ENCODE data around the gene DCUN1D5.

Gene DCUN1D5

DNA sequence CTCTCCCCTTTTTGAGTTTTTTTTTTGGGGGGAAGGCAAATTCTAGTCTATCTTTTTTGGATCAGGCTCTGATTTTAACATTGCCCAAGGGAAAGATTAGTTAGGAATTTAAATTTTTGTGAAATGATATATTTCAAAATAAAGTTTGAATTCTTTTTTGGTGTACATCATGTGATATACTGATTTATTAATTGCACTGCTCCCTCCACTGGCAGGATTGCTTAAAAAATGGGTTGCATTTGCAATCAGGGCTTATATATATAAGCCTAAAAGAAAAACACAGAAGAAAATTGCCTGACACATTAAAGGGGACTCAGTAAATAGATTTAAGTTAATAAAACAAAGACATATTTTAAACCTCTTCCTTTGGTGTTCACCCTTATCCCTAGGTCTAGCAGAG is 18.4 kb upstream of the DCUN1D5 start:
- no peak overlapping the region for H3K4me3 ChIP-seq (ENCODE audit: low read depth, low read length)
- DNase-seq (ENCODE audit: low read depth), result no peak
- TF ChIP-seq POLR2A (IDR thresholded peaks at IDR 0.05; ENCODE audit: extremely low read depth, insufficient read length), result no peak
- TF ChIP-seq CTCF (IDR thresholded peaks at IDR 0.05; ENCODE audit: low read depth, low read length), result no peak
- TF ChIP-seq, protein P1, sequence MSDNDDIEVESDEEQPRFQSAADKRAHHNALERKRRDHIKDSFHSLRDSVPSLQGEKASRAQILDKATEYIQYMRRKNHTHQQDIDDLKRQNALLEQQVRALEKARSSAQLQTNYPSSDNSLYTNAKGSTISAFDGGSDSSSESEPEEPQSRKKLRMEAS (IDR thresholded peaks at IDR 0.05; ENCODE audit: low read depth, low read length), result no peak
- TF ChIP-seq MYC (IDR thresholded peaks at IDR 0.05; ENCODE audit: low read depth, low read length), result no peak

DNA sequence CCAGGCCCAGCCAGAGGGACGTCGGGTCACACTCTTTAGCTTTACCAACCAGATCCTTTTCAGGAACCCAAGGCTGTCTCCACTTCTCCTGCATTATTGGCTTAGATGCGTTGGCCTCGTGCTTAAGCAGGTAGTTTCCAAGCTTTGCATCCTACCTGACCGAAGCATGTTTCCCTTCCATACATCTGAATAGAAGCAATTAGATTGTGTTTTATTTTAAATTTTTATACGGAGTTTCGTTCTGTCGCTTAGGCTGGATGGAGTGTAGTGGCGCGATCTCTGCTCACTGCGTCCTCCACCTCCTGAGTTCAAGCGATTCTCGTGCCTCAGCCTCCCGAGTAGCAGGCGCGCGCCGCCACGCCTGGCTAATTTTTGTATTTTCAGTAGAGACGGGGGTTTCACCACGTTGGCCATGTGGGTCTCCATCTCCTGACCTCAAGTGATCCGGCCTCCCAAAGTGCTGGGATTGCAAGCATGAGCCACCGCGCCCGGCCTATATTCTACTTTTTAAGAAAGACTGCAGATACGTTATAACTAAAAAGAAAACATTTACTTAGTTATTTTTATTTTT is 17.9 kb upstream of the DCUN1D5 start:
- no peak for DNase-seq (ENCODE audit: low read depth)
- no peak for TF ChIP-seq POLR2A (IDR thresholded peaks at IDR 0.05; ENCODE audit: extremely low read depth, insufficient read length)
- TF ChIP-seq, protein P1 (IDR thresholded peaks at IDR 0.05; ENCODE audit: low read depth, low read length), result no peak
- no peak for TF ChIP-seq MYC (IDR thresholded peaks at IDR 0.05; ENCODE audit: low read depth, low read length)
- no peak for TF ChIP-seq CTCF (IDR thresholded peaks at IDR 0.05; ENCODE audit: low read depth, low read length)

DNA sequence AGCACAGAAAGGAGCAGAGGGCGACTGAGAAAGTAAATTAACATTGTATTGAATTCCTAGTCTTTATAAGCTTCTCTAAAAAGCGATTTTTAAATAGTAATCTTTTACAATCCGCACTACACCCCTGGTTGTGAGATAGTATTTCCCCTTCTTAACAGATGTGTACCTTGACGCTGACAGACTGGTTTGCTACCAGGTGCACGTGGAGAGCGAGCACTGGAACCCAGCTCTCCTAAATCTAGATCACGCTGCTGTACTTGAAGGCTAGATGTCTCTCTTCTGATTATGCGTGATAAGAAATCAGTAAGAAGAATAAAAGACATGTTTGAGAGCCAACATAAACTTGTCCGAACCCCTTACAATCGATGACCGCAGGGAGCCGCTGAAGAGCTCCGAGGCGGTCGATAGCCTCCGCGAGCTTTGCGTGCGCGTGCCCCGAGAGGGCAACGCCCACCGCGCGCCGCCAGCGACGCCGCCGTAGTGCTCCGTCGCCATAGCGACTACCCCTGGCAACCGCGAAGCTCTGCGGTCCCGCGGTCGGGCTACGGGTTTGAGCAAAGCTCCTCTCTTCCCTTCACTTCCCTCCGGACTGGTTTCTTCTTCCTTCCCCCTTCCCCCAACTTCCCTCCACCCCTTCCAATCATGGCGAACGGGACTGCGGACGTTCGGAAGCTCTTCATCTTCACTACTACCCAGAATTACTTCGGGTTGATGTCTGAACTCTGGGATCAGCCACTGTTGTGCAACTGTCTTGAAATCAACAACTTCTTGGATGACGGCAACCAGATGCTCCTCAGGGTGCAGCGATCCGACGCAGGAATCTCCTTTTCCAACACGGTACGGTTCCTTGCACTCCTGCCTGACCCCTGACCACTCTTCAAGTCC is 17.2 kb upstream of the DCUN1D5 start, which contains the start of gene DYNC2H1:
Gene DYNC2H1 (plus strand): TSS at position 494 of the 885 bp plus-strand sequence. CDS start 149 bp downstream, at position 643.
- peak within 1 kb of the TSS; percentile 81 for H3K4me3 ChIP-seq (ENCODE audit: low read depth, low read length)
- TF ChIP-seq POLR2A (IDR thresholded peaks at IDR 0.05; ENCODE audit: extremely low read depth, insufficient read length), result peak; percentile 48
- TF ChIP-seq, protein P1 (IDR thresholded peaks at IDR 0.05; ENCODE audit: low read depth, low read length), result peak; percentile 83
- TF ChIP-seq CTCF (IDR thresholded peaks at IDR 0.05; ENCODE audit: low read depth, low read length), result peak; percentile 61
- TF ChIP-seq MYC (IDR thresholded peaks at IDR 0.05; ENCODE audit: low read depth, low read length), result peak; percentile 76
- peak; percentile 94 for DNase-seq (ENCODE audit: low read depth)

More for the DNA sequence above, 17.9 kb upstream of the DCUN1D5 start:
- peak overlapping the region; percentile 81 for H3K4me3 ChIP-seq (ENCODE audit: low read depth, low read length)

DNA sequence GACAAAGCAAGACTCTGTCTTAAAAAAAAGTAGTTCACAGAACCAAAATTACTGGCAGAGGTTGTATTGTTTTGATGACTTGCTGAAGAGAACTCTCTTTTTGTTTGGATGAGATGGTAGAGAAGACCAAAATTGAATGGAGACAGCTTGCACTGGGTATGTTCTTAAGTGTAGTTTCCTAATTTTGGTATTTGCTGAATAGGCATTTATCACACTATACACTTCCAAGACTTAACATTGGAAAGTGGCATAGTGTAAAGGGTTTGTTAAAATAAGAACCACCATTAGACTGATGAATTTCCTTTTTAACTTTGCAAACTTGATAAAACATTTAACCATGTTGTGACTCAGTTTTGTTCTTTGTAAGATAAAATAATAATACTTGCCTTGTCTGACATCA is 5.3 kb upstream of the DCUN1D5 start:
- no peak for DNase-seq (ENCODE audit: low read depth)
- H3K4me3 ChIP-seq (ENCODE audit: low read depth, low read length), result no peak overlapping the region
- no peak for TF ChIP-seq POLR2A (IDR thresholded peaks at IDR 0.05; ENCODE audit: extremely low read depth, insufficient read length)
- TF ChIP-seq, protein P1 (IDR thresholded peaks at IDR 0.05; ENCODE audit: low read depth, low read length), result no peak
- no peak for TF ChIP-seq CTCF (IDR thresholded peaks at IDR 0.05; ENCODE audit: low read depth, low read length)
- TF ChIP-seq MYC (IDR thresholded peaks at IDR 0.05; ENCODE audit: low read depth, low read length), result no peak

DNA sequence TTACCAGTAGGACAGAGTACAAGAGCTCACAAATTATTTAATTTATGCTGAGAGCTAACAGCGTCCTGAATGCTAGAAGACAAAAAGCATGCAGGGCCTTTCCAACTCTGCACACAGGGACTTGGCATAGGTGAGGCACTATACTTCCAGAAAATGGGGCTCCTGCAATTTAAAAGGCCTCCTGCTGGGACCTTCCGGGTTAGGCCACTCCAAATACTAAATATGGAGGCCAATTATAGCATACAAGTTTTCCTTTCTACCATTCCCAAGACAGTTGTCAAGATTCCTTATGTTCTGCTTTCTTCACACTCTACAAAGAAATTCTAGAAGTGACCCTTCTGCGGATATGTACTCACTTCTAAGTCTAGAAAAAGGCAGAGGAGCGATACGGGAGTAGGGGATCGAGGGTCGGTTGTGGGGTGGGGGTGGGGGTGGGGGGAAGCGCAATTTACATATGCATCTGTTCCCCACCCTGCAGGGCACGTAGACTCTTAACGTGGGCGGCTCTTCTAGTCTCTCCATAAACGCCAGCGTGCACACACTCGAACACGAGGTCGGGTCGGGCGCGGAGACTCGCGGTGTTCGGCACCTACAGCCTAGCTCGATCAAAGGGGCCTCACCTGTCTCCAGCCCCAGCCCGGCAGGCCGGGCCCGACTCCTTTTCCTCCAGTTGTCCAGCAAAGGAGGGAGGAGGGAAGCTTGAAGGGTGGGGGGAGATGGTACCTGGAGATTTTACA is 728 bp downstream of the DCUN1D5 start:
- peak overlapping the region; percentile 79 for H3K4me3 ChIP-seq (ENCODE audit: low read depth, low read length)
- DNase-seq (ENCODE audit: low read depth), result peak; percentile 79
- TF ChIP-seq CTCF (IDR thresholded peaks at IDR 0.05; ENCODE audit: low read depth, low read length) (no peak), POLR2A (IDR thresholded peaks at IDR 0.05; ENCODE audit: extremely low read depth, insufficient read length) (no peak), MYC (IDR thresholded peaks at IDR 0.05; ENCODE audit: low read depth, low read length) (peak; percentile 91; the same call in 1 of the 2 replicates)
- TF ChIP-seq, protein P1 (IDR thresholded peaks at IDR 0.05; ENCODE audit: low read depth, low read length), result peak; percentile 90

Data from NB4 (cell line).